Body of pancreas (tissue), 4 donors: Measurements from ENCODE around the gene SRGAP1. TPM values are rescaled to one million over a fixed set of nuclear protein-coding genes. Genes with fewer than 3 reads are reported as not detected.
"Not testable (repeated sequence)": the region's sequence is repeated elsewhere in the genome, so short reads cannot be mapped to it uniquely, and the experiment has no call there.

Source experiments
- ATAC-seq: fragments of 150-250 bp; one replicate; pipeline ENCODE4 v1.9.1; 2016
- DNase-seq, 4 donors: peaks; one replicate each; pipeline ENCODE4 v3.0.0-alpha.2; 2019
- H3K27ac ChIP-seq, 4 donors: fragments of 200-600 bp; sonication (generic); 1 replicate in 3 of 4; 2 replicates in 1 of 4; pipeline versions ENCODE4 v1.5.1 to v1.6.1; 2016 to 2019; ENCODE audit warnings: mild to moderate bottlenecking in 1 of 4, mixed read lengths in 1 of 4, moderate library complexity in 1 of 4
- H3K27me3 ChIP-seq, 2 donors: fragments of 200-600 bp; sonication (generic); one replicate each; pipeline ENCODE4 v1.6.0; 2016; ENCODE audit warnings: mild to moderate bottlenecking in 1 of 2
- H3K36me3 ChIP-seq, 2 donors: fragments of 200-600 bp; sonication (generic); replicated peaks in 1 of 2; 2 replicates each; pipeline ENCODE4 v1.5.1; 2016; ENCODE audit warnings: low read depth in 2 of 2; ENCODE audit not compliant: insufficient read depth in 1 of 2
- H3K4me1 ChIP-seq: fragments of 200-600 bp; sonication (generic); one replicate; pipeline ENCODE4 v1.6.0; 2016
- H3K4me3 ChIP-seq, 2 donors: fragments of 200-600 bp; sonication (generic); 1 replicate in 1 of 2; 2 replicates in 1 of 2; pipeline ENCODE4 v1.5.1; 2016 to 2019
- H3K9me3 ChIP-seq, 3 donors: fragments of 200-600 bp; sonication (generic); 1 replicate in 2 of 3; 2 replicates in 1 of 3; pipeline ENCODE4 v1.5.1; 2016
- CTCF ChIP-seq, 7 experiments: fragments of 450-650 bp in 4 of 7; fragments of 200-600 bp in 3 of 7; sonication (generic) in 3 of 7; IDR thresholded peaks; one replicate each; pipeline ENCODE4 v1.5.1; 2016 to 2019; ENCODE audit warnings: antibody characterized with exemption in 7 of 7
- POLR2A ChIP-seq, 3 donors: fragments of 450-650 bp; IDR thresholded peaks; one replicate each; pipeline ENCODE4 v1.6.1; 2016; ENCODE audit warnings: antibody characterized with exemption in 3 of 3, mild to moderate bottlenecking in 2 of 3
- WGBS, 2 donors: methylation state at CpG; one replicate each; pipeline ENCODE4 v1.1.5; 2017; 5-methylcytosine and 5-hydroxymethylcytosine counted together
- intact Hi-C: fragments of 100-400 bp; cut with DNase I; formaldehyde crosslinking; loops from one replicate; pipeline ENCODE4 v1.15.1; 2023
- total RNA-seq, 2 donors: library from RNA; depleted of rRNA; stranded (reverse); fragments of >200 nt; gene quantifications; one replicate each; pipeline ENCODE4 v1.1.0, GENCODE V29; 2016

SRGAP1 gene
- total RNA-seq, 2 donors from 2014 or later, result 8.8 to 14.8 TPM

GRCh38 chr12:64028541-64028940 is 184.0 kb downstream of the SRGAP1 start:
- Histone ChIP-seq H3K27ac (no peak overlapping the region), H3K27me3 (no peaks in the 10 kb centered on the region), H3K9me3 (no peaks in the 10 kb centered on the region), H3K36me3 (no peaks in the 10 kb centered on the region), H3K4me3 (no peak overlapping the region), H3K4me1 (no peaks in the 10 kb centered on the region)
- 62 to 92% methylated on average over 5 of the region's 5 CpGs for WGBS, 2 donors
- intact Hi-C loops, result no loop called here
- DNase-seq (no peak), ATAC-seq (no peak)
- no peak for TF ChIP-seq CTCF (IDR thresholded peaks at IDR 0.05)
- TF ChIP-seq POLR2A (IDR thresholded peaks at IDR 0.05), result no peak

- 77 to 87% methylated on average over 13 of the region's 13 CpGs for WGBS, 2 donors
- Histone ChIP-seq H3K4me3 (no peak overlapping the region), H3K4me1 (no peaks in the 10 kb centered on the region), H3K36me3 (no peaks in the 10 kb centered on the region), H3K27ac (no peak overlapping the region), H3K27me3 (no peaks in the 10 kb centered on the region), H3K9me3 (no peaks in the 10 kb centered on the region)
- no peak for TF ChIP-seq POLR2A (IDR thresholded peaks at IDR 0.05)
- TF ChIP-seq CTCF (IDR thresholded peaks at IDR 0.05), result no peak
- DNase-seq, result peak in 1 of 4 donors; percentile 7
- no peak for ATAC-seq
- intact Hi-C loops, result no loop called here
Observed at GRCh38 chr12:64029013-64029857, 184.7 kb downstream of the SRGAP1 start.

- Histone ChIP-seq H3K9me3 (no peaks in the 10 kb centered on the region), H3K4me1 (no peaks in the 10 kb centered on the region), H3K27me3 (no peaks in the 10 kb centered on the region), H3K36me3 (no peaks in the 10 kb centered on the region), H3K4me3 (no peak overlapping the region), H3K27ac (no peak overlapping the region)
- TF ChIP-seq POLR2A (IDR thresholded peaks at IDR 0.05) (no peak), CTCF (IDR thresholded peaks at IDR 0.05) (no peak)
- ATAC-seq, result no peak
- DNase-seq, result no peak
- intact Hi-C loops, result no loop called here
Observed at GRCh38 chr12:64030155-64030554, 185.7 kb downstream of the SRGAP1 start.

GRCh38 chr12:64034056-64034455 is 189.6 kb downstream of the SRGAP1 start:
- H3K9me3 ChIP-seq, DNase-seq, H3K36me3 ChIP-seq, H3K27me3 ChIP-seq, intact Hi-C loops, H3K27ac ChIP-seq, ATAC-seq, H3K4me3 ChIP-seq: not testable (repeated sequence)
- WGBS, 2 donors, result 91 to 100% methylated on average over 2 of the region's 2 CpGs
- peaks cover 33% of the 10 kb centered on the region for H3K4me1 ChIP-seq

GRCh38 chr12:64034901-64035576 is 190.5 kb downstream of the SRGAP1 start:
- Histone ChIP-seq H3K4me3 (no peak overlapping the region), H3K4me1 (peaks cover 41% of the 10 kb centered on the region), H3K27ac (peak overlapping the region in 3 of 4 donors; percentile 34 to 73 (median 40)), H3K27me3 (no peaks in the 10 kb centered on the region), H3K9me3 (no peaks in the 10 kb centered on the region), H3K36me3 (no peaks in the 10 kb centered on the region)
- ATAC-seq, result no peak
- DNase-seq, result no peak
- no peak for TF ChIP-seq CTCF (IDR thresholded peaks at IDR 0.05)
- no peak for TF ChIP-seq POLR2A (IDR thresholded peaks at IDR 0.05)
- intact Hi-C loops, result no loop called here
